Body of pancreas (tissue), 4 donors: ENCODE measurements around the gene CWC22.

ENCODE experiments used
- CTCF ChIP-seq, 7 experiments: fragments of 450-650 bp in 4 of 7; fragments of 200-600 bp in 3 of 7; sonication (generic) in 3 of 7; IDR thresholded peaks; one replicate each; pipeline ENCODE4 v1.5.1; 2016 to 2019; ENCODE audit warnings: antibody characterized with exemption in 7 of 7
- POLR2A ChIP-seq, 3 donors: fragments of 450-650 bp; IDR thresholded peaks; one replicate each; pipeline ENCODE4 v1.6.1; 2016; ENCODE audit warnings: antibody characterized with exemption in 3 of 3, mild to moderate bottlenecking in 2 of 3

GRCh38 chr2:179995741-179996515 lies 11.2 kb downstream of the CWC22 start:
- no peak for TF ChIP-seq CTCF (IDR thresholded peaks at IDR 0.05)
- no peak for TF ChIP-seq POLR2A (IDR thresholded peaks at IDR 0.05)
